DMS114 treated with DMSO at 0.1 percent for 48 hours (cell line): ENCODE results near the gene HSD17B2.

Experiments used
- DNase-seq: peaks from one replicate; lab custom pipeline; 2025; ENCODE audit not compliant: unreplicated experiment; lab: John Stamatoyannopoulos, UW

HSD17B2 gene

GRCh38 chr16:82017911-82018568 is 17.0 kb upstream of the HSD17B2 start:
- DNase-seq, result no peak

DNA sequence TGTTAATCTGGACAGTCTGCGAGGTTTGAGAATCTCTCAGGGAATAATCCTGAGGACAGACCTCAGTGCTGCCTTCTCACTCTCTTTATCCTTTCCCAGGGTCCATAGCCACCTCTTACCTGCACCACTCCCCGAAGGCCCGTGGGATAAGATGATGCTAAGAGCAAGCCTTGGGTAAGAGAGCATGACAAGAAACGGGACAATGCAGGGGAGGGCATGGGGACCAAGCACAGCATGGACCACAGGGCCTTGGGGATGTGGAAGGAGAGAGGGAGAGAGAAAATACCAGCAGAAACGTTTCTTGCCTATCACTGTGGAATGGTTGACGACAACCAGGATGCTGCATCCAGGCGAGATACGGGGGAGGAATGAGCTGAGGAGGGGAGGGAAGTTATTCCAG is 15.5 kb upstream of the HSD17B2 start:
- no peak for DNase-seq

DNA sequence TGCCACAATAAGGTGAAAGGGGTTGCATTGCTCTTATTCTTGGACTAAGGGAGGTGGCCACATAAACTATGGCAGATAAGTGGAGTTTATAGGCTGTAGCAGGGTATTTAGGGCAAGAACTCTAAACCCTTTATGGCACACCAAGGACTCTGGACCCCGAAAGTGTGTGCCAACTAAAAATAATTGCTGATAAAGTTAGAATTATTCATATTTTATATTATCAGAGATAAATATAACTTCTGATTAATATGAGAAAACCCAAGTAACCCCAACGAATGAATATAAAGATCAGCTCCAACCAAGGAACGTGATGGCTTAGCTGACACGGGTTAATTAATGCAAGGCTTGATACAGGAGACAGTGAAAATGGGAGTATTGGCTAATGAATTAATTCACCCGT is 15.0 kb upstream of the HSD17B2 start:
- no peak for DNase-seq

GRCh38 chr16:82023206-82023605 is 11.8 kb upstream of the HSD17B2 start:
- DNase-seq, result no peak

DNA sequence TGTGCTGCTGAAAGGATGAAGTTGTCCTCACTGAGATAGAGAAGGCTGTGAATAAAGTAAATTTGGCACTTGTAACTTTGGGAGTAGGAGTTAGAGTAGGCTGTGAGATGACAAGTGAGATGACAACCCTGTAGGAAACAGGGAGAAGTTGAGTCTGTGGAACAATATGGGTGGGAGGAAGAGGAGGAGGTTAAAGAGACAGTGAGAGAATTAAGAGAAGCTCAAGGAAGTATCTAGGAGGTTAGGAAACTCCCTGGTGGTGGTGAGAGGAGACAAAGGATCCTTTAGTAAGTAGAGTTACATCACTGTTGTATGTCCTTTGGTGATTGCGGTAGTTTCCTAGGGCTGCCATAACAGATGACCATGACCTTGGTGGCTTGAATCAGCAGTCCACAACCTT is 10.7 kb upstream of the HSD17B2 start:
- DNase-seq, result no peak

DNA sequence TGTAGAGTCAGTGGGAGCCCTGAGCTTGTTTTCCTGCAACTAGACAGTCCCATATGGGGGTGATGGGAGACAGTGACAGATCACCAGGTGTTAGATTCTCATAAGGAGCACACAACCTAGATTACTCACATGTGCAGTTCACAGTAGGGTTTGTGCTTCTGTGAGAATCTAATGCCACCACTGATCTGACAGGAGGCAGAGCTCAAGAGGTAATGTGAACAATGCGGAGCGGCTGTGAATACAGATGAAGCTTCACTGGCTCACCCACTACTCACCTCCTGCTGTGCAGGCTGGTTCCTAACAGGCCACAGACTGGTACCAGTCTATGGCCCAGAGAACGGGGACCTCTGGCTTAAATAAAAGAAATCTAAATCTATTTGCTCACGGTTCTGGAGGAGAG is 10.2 kb upstream of the HSD17B2 start:
- DNase-seq, result no peak

GRCh38 chr16:82027629-82028064 is 7.4 kb upstream of the HSD17B2 start:
- no peak for DNase-seq

DNA sequence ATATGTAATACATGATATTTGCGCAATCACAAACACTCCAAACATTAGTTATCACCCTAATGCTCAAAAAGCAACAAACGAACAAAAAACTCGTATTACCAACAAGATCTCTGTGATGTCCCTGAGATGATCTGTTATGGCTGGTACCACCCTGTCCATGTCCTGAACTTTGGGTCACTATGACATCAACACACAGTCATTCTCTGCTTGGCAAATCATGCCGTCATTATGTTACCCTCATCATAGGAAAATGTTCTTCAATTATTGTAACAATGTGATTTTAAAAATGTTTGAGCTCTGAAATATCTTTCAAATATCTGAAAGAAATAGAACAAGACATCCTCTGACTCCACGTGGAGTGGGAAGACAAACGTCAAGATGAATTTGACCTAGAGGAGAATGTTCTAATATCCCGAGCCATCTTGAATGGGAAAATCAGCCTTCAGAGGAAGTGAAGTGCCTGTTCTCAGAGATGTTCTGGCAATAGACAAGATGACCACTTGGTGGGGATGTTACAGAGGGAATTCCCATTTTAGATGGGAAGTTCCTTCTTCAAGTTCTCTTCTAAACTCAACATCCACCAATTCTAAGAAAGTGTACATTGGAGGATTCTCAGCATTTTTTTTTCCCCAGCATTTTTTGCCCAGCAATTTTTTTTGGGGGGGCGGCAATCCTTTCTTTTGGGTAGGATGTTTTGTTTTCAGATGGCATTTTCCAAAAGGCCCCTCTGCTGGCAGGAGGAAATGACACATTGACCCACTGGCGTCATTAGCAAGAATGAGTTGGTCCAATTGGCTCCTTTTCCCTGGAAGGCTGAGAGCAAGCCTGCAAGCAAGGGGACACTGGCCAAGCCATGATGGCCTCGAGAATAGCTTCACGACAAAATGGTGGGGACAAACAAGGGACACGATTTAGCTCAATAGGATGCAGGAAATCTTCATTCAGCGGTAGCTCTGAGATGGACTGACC is 3.7 kb upstream of the HSD17B2 start:
- peak; percentile 49 for DNase-seq

DNA sequence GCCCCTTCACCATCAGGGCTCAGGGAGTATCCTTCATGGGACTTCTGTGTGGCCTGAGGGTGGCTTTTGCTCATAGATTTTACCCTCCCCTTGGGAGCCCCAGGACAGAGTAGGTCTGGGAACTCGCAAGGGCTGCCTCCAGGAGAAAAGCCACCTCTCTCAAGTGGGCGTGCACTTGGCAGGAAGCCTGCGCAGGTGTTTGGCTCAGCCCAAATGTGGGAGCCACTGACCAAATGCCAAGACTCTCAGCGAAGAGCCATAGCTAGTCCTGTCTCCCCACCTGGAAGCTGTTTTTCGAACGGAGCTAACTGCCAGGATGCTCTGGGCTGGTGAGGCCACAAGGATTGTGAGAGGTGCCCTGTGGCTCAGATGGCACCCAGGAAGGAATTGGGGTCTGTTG is 2.0 kb upstream of the HSD17B2 start:
- DNase-seq, result no peak

DNA sequence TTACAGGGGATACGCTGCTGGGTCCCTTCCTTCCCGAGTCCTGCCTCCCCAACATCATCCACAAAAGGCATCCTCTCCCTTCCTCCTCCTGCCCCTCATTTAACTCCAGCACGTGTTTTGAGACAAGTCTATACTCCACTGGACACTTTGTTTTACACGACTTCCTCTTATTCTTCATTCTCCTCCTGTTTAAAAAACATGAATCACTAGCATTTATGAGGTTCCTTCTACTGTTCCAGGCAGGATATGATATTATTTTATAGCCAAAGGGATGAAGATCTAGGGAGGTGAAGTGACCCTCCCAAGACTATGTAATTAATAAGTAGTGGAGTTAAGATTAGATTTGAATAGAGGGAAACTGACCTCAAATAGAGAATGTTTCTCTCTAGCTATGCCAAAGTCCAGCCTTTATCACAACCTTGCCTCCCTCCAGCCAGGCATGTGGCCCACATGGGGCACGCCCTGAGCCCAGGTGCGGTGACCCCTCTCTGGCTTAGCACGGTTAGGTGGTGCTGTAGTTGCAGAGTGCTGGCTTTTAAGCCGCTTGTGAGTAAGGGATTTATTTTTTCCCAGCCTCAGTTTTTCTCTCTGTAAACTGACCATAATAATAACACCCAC is 1.3 kb upstream of the HSD17B2 start:
- DNase-seq, result no peak

GRCh38 chr16:82037251-82037650 is 2.2 kb downstream of the HSD17B2 start:
- DNase-seq, result no peak

- no peak for DNase-seq
Observed at GRCh38 chr16:82037666-82038065, 2.6 kb downstream of the HSD17B2 start.

GRCh38 chr16:82040296-82040695 is 5.2 kb downstream of the HSD17B2 start:
- DNase-seq, result no peak

DNA sequence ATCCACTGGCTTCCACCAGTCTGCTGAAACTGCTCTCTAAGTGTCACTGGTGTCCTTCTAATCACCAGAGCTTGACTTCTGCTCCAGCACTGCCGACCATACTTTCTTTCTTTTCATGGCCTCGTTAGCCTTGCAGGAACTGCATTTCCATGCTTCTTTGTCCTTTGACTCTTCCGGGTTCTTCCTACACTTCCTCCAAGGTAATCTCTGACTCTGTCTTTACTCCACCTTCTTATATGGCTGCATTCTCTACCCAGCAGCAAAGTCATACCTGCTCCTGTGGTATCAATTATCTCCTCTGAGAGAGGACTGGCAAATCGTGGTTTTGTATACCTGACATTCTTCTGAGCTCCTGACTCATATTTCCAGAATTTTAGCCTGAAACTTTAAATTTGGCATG is 6.5 kb downstream of the HSD17B2 start:
- DNase-seq, result no peak

DNA sequence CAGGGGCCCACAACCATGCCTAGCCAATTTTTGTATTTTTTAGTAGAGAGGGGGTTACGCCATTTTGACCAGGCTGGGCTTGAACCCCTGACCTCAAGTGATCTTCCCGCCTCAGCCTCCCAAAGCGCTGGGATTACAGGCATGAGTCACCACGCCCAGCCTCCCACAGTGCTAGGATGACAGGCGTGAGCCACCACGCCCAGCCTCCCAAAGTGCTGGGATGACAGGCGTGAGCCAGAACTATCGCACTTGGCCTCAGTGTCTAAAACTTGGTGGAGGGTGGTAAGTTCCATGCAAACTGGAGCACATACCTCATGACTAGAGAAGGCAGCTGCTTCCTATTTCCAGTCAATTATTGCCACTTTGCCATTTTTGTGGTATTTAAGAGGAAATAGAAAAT is 7.1 kb downstream of the HSD17B2 start:
- no peak for DNase-seq

GRCh38 chr16:82042846-82043245 is 7.8 kb downstream of the HSD17B2 start:
- no peak for DNase-seq

GRCh38 chr16:82043680-82044584 is 8.9 kb downstream of the HSD17B2 start:
- DNase-seq, result no peak

DNA sequence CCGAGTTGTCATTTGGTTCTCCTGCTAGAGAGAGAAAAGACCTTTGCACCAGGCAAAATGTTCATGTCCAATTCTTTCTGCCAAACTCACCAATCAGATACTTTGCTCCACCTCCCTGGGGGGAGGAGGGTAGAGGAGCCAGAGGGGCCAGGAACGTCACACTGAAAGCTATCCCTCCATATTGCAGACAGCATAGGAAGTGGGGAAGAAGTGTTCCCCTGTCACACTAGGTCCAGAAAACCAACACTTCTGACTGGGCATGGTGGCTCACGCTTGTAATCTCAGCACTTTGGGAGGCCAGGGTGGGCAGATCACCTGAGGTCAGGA is 9.5 kb downstream of the HSD17B2 start:
- no peak for DNase-seq

DNA sequence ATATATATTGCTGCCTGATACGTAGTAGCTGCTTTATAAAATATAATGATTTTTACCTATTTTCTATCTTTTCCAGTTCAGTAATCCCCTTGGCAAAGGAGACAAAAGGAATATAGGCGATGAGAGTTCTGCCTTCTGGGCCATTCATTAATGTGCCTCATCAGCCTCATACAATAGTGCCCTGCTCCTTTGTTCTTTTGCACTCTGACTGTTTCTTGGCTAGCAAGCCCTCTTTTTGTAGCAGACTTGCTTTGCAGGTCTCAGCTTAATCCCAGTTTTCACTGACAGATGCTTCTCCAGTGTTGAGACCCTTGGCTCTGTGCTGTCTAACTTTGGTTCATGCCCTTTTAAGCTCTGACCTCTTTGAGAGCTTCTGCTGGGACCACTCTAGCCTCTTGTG is 10.4 kb downstream of the HSD17B2 start:
- no peak for DNase-seq

- DNase-seq, result no peak
Observed at GRCh38 chr16:82046541-82046940, 11.5 kb downstream of the HSD17B2 start.

GRCh38 chr16:82046941-82047340 is 11.9 kb downstream of the HSD17B2 start:
- no peak for DNase-seq
